HG03565 (cell line): ENCODE measurements around the gene RPS6KL1.

Experiments used
- ATAC-seq: cut with Tn5 transposase; IDR thresholded peaks from one replicate; pipeline ENCODE4 v1.9.1; 2021; ENCODE audit warnings: mild to moderate bottlenecking, moderate library complexity; ENCODE audit not compliant: unreplicated experiment

RPS6KL1 gene

DNA sequence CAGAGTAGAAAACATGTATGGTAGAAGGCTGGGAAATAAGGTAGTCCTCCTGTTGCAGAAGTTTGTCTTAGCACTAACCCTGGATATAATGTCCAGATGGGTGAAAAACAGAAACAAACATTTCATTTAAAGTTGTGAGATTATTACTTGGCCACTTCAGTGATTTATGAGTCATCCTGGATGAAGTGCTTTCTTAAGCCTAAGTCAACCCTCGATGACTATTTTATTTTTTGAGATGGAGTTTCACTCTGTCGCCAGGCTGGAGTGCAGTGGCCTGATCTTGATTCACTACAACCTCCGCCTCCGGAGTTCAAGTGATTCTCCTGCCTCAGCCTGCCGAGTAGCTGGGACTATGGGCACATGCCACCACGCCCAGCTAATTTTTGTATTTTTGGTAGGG, 31.2 kb downstream of the RPS6KL1 start:
- ATAC-seq, result no peak

DNA sequence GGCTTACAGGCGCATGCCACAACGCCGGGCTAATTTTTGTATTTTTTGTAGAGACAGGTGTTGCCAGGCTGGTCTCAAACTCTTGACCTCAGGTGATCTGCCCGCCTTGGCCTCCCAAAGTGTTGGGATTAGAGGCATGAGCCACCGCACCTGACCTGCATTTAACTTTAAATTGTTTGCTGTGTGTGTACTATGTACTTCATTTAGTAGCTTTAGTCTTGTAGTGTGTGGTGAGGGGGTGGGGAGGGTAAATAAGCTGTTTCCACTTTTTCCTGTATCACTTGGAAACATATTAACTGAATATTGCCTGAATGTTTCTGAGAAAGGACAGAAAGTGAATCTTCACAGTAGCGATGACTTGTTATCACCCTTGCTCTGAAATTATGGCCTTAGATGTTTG, 32.8 kb downstream of the RPS6KL1 start:
- ATAC-seq, result no peak

DNA sequence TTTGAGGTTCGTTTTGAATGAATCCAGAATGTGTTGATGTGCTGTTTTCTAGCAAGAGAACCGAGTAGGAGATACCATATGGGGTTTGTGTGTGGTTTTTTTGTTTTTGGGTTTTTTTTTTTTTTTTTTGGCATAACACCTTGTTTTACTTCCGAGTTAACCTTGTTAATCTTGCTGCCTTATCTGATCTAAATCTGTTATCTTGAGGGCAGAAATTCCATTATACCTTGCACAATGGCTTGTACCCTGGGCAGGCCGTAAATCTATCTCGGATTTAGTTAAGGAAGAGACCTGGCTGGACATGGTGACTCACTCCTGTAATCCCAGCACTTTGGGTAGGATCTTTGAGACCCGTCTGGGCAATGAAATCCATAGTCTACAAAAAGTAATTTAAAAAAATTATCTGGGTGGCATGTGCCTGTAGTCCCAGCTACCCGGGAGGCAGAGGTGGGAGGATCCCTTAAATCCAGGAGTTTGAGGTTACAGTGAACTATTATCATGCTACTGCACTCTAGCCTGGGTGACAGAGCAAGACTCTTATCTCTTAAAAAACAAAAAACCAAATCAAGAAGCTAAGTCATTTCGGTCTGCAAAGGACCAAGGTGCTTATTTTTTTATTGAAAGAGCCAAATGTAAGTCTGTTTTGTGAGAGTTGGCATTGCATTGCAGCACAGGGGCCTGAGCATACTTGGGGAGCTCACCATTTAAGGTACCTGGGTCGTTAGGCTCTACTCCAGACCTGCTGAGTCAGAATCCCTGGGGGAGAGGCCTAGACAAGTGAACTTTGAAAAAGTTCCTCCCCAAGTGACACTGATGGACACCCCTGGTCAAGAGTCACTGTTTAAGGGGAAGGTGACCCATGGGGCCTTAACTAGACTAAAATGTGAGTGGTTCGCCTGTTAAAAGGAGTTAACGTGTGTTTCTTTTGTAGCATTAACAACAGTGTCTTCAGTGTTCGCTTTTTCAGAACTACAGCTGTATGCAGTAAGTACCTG, 34.6 kb downstream of the RPS6KL1 start:
- no peak for ATAC-seq

DNA sequence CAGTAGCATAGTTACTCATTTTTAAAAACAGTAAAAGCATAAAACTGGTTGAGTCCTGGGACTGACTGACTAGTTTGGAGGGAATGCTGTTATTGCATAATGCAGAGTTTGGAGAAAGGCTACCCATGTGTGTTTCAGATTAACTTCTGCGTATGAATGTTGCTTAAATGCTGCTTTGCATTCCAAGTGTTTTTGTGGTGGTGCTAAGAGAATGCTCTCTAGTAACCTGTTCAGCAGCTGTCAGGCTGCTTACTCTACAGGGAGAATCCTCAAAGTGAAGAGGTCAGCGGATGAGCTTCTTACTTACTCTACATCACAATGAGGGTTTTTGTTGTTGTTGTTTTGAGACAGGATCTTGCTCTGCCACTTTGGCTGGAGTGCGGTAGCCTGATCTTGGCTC, 37.1 kb downstream of the RPS6KL1 start:
- no peak for ATAC-seq

DNA sequence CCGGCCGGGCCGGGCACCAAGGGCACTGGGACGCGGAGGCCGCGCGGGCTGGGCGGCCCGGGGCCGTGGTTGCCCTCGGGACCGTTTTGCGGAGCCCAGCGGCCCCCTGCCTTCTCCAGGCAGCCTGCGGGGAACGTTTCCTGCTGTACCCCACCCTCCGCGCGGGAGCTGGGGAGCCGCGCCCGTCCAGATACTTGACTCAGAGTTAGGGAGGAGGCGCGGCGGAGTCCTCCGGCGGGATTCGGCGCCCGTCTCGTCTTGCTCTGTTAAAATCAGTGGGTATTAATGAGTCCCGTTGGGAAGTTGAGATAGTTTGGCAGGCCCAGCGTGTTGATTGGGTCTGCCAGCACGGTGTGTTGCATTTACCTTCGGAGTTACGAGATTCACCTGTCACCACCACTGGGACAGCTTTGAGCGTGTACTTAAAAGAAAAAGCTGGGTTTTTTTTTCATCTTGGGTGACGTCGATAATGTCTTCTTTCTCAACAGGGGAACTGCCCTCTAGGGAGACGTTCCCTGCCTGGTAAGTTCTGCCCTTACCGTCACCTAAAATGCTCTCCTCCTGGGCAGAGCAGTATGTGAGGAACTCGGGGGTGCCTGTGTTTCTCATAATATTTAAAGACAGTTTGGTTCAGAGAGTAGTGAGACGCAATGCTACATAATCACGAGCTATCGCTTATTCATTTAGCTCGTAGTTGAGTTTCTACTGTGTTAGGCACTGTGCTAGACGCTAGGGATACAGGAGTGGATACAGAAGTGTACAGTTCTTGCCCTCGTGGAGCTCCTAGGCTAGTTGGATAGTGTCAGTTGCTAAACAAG, 40.7 kb downstream of the RPS6KL1 start:
- peak; percentile 21 for ATAC-seq

DNA sequence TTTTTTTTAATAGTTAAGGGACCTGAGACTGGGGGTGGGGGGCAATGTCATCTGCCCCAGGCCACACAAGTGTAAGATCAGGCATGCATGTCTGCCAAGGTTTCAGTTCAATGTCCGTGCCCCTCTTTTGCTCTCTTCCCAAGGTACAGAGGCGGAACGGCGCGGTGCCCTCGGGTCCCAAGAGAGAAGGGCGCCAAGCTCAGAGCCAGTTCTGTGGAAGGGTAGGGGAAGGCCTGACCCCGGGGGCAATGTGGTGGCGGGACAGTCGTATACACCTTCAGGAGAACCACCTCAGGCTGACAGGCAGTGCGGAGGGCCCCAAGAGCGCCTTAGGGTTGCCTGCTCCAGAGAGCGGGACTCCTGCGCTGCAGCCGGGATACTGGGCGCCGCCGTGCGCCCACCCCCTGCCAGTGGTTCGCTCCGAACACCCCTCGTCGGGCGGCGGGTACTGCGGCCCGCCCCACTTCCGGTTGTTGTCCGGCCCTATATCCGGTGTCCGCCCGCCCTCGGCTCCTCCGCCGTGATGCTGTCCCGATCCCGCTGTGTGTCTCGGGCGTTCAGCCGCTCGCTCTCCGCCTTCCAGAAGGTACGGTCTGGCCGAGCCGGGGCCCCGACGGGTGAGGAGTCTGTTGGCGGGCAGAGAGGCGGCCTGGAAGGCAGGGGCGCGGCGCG, 41.5 kb downstream of the RPS6KL1 start, which contains the start of gene DLST:
Gene DLST (plus strand): TSS at position 486 of the 672 bp plus-strand sequence. CDS start 38 bp downstream, at position 524.
- ATAC-seq, result peak; percentile 79

DNA sequence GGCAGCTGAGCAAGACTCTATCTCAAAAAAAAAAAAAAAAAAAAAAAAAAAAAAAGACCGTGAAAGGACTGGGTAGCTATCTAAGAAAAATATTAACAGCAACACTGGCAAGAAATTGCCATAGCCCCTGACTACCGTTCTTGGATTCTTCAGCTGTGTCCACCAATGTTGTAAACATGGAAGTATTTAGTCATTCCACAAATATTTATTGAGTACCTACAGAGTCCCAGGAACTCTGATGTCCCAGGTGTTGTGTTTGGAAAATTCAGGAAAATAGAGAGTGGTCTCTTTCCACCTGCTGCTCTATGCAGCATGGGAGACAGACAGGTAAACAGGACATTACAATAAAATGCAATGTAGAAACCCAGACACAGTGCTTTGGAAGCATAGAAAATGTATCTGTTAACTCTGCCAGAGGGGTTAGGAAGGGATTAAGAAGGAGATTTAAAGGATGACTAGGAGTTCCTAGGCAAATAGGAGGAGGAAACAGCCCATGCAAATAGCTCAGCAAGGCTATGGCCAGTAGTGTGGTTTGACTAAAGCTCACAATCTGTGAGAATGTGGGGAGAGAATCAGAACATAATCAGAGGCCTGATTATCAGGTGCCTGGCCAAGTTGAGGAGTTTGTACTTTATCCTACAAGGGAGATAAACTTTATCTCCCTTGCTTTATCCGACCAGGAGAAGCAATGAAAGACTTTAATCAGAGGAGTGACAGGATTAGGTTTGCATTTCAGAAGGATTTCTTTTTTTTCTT, 43.5 kb downstream of the RPS6KL1 start:
- no peak for ATAC-seq

DNA sequence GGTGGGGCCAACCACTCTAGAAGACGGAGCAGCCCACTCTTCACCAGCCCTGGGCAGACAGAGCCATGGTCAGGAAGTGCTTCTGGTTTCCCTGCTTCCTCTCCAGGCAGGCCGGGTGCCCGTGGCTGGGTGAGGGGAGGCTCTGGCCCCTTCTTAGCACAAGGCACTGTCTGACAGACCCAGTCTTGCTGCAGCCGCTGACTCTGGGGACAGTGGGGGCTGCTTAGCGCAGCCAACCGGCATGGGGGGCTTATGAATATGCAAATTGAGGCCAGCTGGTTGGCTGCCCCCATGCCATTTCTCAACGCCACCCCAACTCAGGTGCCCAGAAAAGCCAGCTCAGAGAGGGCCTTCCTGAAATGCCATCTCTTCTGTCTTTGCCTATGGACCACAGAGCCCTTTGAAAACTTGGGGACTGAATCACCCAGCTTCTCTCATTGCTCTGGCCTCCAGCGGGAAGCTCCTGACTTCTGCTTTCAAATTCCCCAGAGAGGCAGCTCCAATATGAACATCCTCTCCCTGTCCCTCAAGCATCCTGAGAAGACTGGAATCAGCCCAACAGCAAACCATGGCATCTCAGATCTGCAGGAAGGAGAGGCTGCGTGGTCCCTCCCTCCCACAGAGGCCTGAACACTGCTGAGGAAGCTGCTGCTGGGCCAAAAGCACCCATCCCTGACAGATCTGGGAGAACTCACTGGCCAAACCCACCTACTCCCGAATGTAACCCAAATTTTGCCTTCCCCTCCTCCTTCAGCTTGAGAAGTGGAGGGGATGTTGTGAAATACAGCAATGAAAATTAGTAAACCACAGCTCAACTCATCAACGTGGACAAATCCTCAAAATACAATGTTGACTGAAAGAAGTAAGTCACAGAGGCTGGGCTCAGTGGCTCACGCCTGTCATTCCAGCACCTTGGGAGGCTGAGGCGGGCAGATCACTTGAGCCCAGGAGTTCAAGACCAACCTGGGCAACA, 46.8 kb downstream of the RPS6KL1 start, which contains the start of gene PROX2:
Gene PROX2 (minus strand): TSS at position 205 of the 973 bp plus-strand sequence. CDS start 12,311 bp downstream, outside the sequence.
- no peak for ATAC-seq

DNA sequence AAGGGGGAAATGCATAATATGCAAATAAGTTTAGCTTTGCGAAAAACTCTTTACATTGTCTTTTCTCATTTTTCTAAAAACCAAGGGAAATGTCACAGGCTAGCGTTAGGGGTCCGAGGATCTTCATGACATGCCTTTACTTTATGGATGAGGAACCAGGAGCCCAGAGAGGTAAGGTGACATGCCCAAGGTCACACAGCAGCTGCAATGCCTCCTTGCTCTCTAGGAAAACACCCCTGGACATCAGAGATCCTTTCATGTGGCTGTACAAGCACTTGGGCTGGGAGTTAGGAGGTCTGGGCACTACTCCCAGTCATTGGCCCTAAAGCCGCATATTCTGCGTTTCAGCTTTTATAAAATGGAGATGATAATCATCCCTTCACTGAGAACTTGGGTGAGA, 47.9 kb downstream of the RPS6KL1 start:
- ATAC-seq, result no peak

DNA sequence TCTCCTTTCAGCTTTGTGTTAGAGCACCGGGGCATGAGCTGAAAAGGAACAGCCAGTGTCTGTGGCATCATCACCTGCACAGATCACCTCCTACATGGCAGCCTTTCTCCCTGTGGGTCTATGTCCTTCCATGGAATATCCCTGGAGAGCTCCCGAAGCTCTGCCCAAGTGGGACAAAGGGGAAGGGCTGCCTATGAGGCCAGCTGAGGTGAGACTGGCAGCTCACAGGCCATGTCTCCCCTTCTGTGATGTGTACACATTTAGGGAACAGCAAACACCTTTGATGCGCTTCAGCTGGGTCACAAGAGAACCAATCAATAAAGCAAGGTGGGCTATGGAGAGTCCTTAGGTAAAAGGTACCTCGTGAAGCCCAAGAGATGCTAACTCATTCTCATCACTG, 51.2 kb downstream of the RPS6KL1 start:
- ATAC-seq, result no peak

DNA sequence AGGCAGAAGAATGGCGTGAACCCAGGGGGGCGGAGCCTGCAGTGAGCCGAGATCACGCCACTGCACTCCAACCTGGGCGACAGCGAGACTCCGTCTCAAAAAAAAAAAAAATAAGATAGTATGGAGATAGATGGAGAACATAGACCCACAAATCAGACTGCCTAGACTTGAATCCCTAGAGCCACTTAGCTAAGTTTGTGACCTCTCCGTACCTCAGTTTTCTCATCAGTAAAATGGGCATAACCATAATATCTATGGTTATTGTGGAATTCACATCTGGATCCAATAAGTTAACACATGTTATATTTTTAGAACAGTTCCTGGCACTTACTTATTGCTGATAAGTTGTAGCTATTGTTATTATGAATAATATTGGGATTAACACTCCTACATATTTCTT, 54.3 kb downstream of the RPS6KL1 start:
- no peak for ATAC-seq

DNA sequence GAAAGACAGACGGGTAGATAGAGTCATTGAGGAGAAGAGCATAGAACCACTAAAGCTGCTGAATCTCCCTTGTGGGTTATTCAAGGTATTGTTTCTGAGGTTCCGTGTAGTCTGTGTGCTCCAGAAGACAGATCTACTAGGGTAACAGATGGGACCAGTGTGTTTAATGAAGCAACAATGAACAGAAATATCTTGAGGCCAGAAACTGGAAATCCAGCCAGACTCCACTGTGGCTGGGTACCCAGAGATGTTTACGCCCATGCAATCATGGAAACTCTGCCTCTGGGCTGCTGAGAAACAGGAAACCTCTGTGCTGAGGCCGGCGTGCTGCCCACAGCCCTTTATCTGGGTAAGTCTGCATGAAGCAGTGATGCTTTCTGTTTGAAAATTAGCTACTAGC, 55.4 kb downstream of the RPS6KL1 start:
- ATAC-seq, result no peak

DNA sequence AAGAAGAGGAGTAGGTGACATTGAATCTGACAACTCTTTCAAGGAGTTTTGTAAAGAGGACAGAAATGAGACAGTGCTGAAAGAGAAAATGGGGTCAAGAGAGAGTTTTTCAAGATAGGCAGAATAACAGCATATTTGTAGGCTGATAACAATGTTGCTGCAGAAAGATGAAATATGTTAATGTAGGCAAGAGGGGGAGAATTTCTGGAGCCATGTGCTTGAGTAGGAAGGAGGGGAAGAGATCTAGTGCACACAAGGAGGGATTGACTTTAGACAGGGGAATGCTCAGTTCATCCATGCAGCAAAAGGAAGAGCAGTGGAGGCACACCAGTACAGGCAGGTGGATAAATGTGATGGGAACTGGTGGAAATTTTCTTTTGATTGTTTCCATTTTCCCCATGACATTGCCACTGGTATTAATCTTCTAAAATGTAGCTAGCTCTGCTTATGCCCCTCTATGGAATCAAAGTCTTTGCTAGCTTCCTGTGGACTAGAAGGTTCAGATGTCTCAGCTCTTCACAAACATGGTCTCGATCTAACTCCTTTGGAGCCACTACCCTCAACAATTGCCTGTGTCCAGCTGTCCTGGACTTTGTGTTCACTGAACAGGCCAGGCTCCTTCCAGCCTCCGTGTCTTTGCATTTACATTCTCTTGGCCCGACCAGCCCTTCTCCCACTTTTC, 56.2 kb downstream of the RPS6KL1 start:
- no peak for ATAC-seq

DNA sequence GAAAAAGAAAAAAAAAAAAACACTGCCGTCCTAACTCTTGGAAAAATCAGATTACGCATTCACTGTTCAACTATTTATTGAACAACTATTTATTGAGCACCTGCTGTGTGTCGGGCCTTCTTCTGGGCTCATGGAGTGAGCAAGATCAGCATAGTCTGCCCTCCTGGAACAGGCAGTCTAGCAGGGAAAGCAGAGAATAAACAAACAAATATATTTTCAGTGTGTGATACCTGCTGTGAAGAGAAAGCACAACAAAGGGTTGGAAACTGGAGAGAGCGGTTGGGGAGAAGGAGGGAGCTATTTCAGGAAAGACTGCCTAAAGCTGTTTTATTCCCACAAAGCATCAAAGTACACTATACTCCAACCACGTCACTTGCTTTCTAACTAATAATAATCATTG, 57.9 kb downstream of the RPS6KL1 start:
- ATAC-seq, result no peak

DNA sequence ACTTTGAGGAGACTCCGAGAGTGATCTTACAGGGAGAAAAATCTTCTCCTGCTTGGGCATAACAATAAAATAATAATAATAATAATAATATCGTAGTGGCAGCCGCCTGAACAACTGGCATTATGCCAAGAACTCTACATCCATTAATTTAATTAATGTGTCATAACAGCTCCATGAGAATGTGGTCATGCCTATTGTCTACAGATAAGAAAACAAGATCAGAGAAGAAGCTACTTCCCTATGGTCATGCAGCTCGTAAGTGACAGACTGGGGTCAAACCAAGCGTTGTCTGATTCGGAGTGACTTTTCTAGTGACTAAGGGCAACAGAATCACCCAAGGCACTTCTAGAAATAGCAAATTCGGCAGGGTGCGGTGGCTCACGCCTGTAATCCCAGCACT, 58.9 kb downstream of the RPS6KL1 start:
- ATAC-seq, result no peak

DNA sequence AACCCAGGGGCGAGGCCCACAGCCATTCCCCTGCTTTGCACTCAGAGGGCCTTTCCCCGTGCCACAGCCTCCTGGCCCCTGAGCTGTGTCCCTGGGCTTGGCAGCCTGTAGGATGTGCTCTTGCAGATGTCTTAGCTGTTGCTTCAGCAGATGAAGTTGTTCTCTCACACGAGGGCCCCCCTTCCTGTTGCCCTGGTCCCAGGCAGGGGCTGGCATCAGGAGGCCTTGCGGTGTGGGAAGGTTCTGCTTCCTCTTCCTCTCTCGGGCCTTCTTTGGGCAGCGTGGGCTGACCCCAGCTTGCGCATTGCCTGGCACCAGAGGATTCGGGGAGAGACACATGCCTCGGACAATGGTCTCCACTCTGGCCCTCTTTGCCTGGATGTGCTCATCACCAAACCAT, 59.8 kb downstream of the RPS6KL1 start:
- ATAC-seq, result no peak

DNA sequence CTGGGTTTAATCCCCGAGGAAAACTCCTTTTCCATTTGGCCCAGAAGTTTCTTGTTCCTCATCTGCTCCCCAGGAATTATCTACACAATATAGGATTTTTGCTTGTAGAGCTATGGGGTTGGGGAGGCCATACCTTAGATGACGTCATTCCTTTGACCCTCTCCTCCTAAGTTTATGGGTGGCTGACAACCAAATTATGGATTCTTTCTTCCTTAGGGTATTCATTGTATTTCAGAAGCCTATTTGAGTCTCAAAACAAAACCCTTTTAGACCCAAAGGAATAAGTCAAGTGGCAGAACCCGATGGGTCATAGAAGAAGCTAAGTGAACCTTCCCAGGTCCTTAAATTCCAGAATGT, 61.3 kb downstream of the RPS6KL1 start:
- ATAC-seq, result no peak

DNA sequence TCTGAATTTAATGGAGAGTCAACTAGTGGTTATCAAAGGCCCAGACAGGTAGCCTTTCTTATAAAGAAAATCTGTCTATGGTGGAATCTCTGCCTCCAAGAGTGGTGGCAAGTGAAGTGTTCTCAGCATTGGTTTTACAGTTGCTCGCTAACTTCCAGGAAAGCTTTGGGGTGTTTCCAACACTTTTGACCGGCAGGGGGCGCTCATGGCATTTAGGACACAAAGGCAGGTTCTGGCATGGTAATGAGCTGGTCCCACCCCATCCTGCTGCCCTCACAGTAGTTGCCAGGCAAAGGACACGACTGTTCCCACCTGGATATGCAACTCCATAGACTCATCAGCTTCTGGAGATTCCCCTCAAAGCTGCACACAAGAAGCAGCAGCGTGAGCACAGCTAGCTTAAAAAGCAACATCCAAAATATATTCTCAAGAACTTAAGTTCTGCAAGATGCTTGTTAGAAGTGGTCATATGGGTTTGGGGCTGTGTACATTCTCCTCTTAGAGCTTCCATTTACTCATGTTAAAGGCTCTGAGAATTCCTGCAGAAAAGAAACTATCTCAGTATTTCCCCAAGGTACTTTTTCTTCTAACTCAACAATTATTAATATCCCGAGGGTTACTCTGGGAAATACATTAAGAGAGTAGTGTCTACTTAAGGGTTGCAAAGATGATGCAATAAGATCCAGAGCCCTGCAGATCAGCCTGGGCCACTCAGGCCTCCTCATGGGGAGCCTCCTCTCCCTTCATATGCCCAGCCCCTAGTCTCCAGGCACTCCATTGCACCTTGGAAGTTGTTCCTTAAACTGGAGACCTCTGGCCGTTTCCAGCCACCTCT, 61.9 kb downstream of the RPS6KL1 start:
- ATAC-seq, result no peak
